ENCODE data around the gene PARD6G. TPM values are rescaled to one million over a fixed set of nuclear protein-coding genes. Genes with fewer than 3 reads are reported as not detected.
A peak's percentile ranks its signal among the peaks of the same experiment; 100 is the strongest.

The PARD6G gene
- total RNA-seq, 1 experiment from 2014 or later = 0.20 TPM

GRCh38 chr18:80108739-80109675, 138.3 kb downstream of the PARD6G start, which contains the start of gene ADNP2:
TSS of gene ADNP2 (plus strand) at chr18:80109262. CDS start at chr18:80117543, 8,281 bp downstream.
- DNase-seq (ENCODE audit: low spot score) = peak; percentile 94

GRCh38 chr18:80108121-80108536, 139.2 kb downstream of the PARD6G start:
- DNase-seq (ENCODE audit: low spot score) = no peak

GRCh38 chr18:80107426-80107825, 139.9 kb downstream of the PARD6G start:
- DNase-seq (ENCODE audit: low spot score) = no peak

Other genes with a start within 250 kb of the PARD6G start
- 20.2 and 36.8 TPM in 2 replicates for gene RBFA, start 213.1 kb downstream of the PARD6G start, total RNA-seq (2014; rRNA removed; shearing (Covaris generic))
- 14.8 and 17.3 TPM in 2 replicates for gene ADNP2, start 138.3 kb downstream of the PARD6G start, total RNA-seq (2014; rRNA removed; shearing (Covaris generic))

Data from HT-29 (cell line).